Measurements from ENCODE around the gene CAPZB.

GRCh38 chr1:19435851-19436455 is 49.4 kb downstream of the CAPZB start:
- TF ChIP-seq POLR2AphosphoS5 (IDR thresholded peaks at IDR 0.05), result peak in 1 of 3 donors; percentile 27
- TF ChIP-seq EP300 (IDR thresholded peaks at IDR 0.05; ENCODE audit: low read depth), result no peak
- no peak for TF ChIP-seq CTCF (IDR thresholded peaks at IDR 0.05)

Measured in transverse colon (tissue), 4 donors.